AG10803 (cell line): Measurements from ENCODE around the gene TP63.

Experiments used
- DNase-seq: peaks from one replicate; pipeline ENCODE4 v3.0.0; 2010; ENCODE audit warnings: low read depth
- H3K4me3 ChIP-seq: 2 replicates; pipeline ENCODE4 v1.5.1; 2011; ENCODE audit warnings: mild to moderate bottlenecking, low read length, control low read depth
- TF ChIP-seq, protein P1 (sequence below): conservative IDR thresholded peaks from 2 replicates; pipeline ENCODE4 v1.5.1; 2011; ENCODE audit warnings: mild to moderate bottlenecking, low read length, control low read depth, inconsistent platforms

Gene TP63

DNA sequence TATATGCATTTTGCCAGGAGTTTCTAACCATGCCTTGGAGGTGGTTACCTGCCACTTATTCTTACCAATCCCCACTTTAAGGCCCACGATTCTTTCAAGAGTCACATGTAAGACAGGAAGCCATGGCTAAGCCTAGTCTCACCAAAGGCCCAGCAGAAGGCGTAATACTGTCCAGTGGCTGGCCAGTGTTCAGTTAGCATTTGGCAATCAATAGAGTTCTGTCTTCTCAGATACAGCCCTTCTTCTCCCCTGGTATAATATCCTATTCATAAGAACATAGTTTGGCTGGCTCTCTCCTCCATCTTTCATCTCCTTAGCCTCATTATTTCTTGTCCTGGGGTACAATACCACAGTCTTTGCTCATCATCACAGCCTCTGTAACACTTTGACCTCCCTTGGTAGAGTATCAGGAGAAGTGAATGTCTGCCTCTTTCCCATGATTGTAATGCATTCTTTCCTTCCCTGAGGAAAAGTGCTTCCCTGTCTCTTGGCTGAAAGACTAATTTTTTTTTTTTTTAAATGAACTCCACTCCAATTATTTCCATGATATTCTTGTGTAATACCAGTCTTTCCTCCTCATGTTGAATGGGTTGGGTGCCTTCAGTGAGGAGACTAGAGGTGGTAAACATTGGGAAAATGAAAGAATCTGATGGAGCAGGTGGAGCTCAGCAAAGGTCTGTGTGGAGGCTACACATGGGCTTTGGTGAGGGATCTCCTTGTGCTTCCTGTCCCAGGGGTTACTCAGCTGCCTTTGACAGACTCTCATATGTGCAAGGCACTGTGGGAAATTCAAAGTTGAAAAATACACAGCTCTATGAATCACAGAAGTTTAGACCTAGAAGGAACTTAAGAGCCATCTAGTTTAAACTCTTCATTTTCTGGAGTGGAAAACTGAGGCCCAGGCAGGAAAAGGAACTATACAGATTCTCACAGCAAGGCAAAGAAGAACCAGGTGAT, 271.3 kb downstream of the TP63 start:
- H3K4me3 ChIP-seq: no peak overlapping the region
- TF ChIP-seq, protein P1, sequence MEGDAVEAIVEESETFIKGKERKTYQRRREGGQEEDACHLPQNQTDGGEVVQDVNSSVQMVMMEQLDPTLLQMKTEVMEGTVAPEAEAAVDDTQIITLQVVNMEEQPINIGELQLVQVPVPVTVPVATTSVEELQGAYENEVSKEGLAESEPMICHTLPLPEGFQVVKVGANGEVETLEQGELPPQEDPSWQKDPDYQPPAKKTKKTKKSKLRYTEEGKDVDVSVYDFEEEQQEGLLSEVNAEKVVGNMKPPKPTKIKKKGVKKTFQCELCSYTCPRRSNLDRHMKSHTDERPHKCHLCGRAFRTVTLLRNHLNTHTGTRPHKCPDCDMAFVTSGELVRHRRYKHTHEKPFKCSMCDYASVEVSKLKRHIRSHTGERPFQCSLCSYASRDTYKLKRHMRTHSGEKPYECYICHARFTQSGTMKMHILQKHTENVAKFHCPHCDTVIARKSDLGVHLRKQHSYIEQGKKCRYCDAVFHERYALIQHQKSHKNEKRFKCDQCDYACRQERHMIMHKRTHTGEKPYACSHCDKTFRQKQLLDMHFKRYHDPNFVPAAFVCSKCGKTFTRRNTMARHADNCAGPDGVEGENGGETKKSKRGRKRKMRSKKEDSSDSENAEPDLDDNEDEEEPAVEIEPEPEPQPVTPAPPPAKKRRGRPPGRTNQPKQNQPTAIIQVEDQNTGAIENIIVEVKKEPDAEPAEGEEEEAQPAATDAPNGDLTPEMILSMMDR: no peak
- DNase-seq: peak; percentile 16

DNA sequence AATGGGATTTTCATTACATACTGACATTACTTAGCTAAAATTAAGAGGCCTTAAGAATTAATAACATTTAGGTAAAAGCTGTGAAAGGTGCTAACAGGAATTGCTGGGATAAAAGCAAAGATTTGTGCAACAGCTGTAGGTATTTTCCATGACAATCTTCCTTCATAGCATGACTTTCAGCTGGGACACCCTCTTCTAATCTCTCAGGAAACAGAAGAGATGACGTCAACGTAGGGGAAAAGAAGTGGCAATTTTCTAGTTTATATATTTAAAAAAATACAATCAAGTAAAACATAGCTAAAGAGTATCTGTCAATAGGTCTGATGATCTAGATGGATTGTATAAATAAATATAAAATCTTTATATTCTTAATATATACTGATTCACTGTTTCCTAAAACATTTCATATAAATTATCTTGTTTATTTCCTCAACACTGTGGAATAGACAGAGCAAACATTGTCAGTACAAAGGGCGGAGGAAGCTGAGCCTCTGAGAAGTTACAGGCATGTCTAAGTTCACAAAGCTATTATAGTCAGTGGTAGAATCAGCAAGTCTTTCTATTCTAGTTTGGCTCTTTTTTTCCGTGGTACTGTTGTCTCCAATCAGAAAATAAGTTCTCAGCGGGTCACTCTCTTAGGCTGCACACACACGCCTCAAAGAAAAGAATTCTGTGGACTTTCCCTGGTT, 272.5 kb downstream of the TP63 start:
- DNase-seq: no peak
- TF ChIP-seq, protein P1: no peak
- H3K4me3 ChIP-seq: no peak overlapping the region

DNA sequence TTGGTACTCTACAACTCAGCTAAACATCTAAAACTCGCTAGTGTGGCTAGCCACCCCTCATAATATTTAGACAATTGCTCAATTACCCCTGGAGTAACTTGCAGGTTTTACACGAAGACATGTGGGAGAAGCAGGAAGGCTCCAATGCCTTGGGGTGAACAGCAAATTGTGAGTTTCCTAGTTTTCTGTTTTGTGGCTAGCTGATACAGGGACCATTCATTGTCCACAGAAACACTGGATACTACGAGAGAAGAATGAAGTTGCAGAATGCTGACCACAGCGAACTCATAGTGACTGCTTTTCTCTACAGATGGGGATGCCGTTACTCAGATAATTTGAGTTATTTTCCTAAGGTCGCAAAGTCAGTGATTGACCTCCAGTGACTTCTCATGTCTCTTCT, 276.6 kb downstream of the TP63 start:
- TF ChIP-seq, protein P1: no peak
- no peak for DNase-seq
- no peak overlapping the region for H3K4me3 ChIP-seq

DNA sequence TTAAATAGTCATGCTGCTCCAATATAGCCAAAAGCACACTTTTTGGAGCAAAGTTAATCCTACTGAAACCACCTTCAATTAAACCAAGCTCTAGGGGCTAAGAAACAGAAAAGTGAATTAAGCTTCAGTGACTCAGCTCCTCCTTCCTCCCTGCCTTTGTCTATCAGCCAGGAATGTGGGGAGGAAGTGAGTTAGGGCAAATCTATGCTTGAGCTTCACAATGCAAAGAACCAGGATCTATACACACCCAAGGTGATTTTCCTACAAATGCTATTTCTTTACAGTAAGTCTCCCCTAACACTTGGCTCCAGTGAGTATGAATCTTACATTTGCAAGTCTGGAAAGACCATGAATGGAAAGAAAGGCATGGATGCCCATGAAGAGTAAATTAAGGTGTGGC, 277.5 kb downstream of the TP63 start:
- DNase-seq: peak; percentile 29
- TF ChIP-seq, protein P1: no peak
- no peak overlapping the region for H3K4me3 ChIP-seq

DNA sequence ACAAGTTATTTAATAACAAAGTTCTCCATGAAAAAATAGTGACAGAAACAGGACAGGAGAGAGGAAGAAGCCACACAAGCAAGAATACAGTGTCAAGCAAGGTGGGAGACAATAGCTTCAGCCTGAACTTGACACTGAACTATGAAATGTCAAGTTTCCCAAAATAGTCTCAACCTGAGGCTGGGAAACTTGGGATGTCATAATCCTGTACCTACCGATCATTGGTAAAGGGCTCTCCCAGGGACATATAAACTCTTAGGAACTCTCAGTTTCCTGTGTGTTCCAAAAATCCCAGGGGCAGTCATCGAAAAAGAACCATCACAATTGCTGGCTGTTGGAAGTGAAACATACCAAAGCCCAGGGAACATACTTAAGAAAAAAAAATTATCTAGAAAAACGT, 277.9 kb downstream of the TP63 start:
- no peak overlapping the region for H3K4me3 ChIP-seq
- TF ChIP-seq, protein P1: no peak
- DNase-seq: no peak

DNA sequence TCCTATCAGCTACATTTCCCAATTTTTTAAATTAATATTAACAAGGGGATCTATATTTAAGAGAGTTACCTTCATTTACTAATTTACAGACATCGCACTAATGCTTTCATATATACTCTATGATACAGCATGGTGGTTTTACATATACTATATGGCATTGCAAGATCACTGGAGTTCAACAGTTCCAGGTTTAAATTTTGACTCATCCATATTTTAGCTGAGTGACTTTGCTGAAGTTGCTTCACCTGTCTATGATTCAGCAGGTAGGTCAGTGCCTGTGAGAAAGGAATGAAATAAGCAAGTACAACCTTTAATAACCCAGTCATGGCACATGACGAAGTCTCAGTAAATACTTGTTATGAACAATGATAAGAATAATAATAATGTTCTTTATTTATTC, 278.4 kb downstream of the TP63 start:
- no peak for DNase-seq
- TF ChIP-seq, protein P1: no peak
- H3K4me3 ChIP-seq: no peak overlapping the region

DNA sequence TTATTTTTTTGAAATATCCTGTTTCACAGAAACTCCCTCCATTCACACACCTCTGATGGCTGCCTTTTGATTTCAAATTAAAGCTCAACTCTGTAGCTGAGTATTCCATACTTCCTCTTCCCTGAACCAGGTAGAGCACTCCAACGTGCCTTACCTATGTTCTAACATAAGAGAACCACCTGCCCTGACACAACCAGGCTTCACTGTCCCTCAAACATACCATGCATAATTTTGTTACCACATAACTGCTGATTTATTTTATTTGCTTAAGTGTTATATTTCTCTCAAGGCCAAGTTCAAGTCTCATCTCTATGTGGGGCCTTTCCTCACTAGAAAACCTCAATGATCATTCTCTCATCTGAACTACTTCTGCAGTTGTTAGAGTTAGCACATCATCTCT, 279.8 kb downstream of the TP63 start:
- TF ChIP-seq, protein P1: no peak
- no peak for DNase-seq
- H3K4me3 ChIP-seq: no peak overlapping the region
